ENCODE measurements around the gene RNF212.

DNA sequence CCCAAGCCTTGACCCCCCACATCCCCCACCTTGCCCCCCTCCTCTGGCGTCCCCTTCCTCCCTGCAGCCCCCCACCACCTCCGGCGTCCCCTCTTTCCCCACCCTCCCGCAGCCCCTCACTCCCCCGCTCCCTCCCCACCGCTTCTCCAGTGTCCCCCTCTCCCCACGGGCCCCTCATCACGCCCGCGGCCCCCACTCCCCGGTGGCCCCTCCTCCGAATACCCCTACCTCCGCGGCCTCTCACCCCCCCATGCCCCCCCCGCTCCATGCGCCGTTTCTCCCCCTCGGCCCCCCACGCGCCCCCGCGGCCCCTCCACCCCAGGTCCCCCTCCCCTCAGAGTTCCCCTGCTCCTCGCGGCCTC, 562 bp downstream of the RNF212 start:
- no peak for TF ChIP-seq POLR2A (IDR thresholded peaks at IDR 0.05; ENCODE audit: low read depth, low read length)
- no peak for TF ChIP-seq POLR2AphosphoS5 (IDR thresholded peaks at IDR 0.05; ENCODE audit: low read depth, low read length)
- TF ChIP-seq TAF1 (IDR thresholded peaks at IDR 0.05; ENCODE audit: low read depth, low read length): no peak
- no peak for TF ChIP-seq PAX5 (IDR thresholded peaks at IDR 0.05; ENCODE audit: insufficient read depth, low read length, severe bottlenecking)
- TF ChIP-seq POU2F2 (IDR thresholded peaks at IDR 0.05; ENCODE audit: low read depth, low read length): no peak
- no peak for TF ChIP-seq SPI1 (IDR thresholded peaks at IDR 0.05; ENCODE audit: low read depth, low read length)

Data from GM12891 (cell line).